NCI-H1694 treated with DMSO at 0.1 percent for 48 hours (cell line): ENCODE results near the gene NOTCH2.
"Not testable (repeated sequence)": the region's sequence is repeated elsewhere in the genome, so short reads cannot be mapped to it uniquely, and the experiment has no call there.

Source experiments
- DNase-seq: peaks from one replicate; lab custom pipeline; 2025; lab: John Stamatoyannopoulos, UW

The NOTCH2 gene

DNA sequence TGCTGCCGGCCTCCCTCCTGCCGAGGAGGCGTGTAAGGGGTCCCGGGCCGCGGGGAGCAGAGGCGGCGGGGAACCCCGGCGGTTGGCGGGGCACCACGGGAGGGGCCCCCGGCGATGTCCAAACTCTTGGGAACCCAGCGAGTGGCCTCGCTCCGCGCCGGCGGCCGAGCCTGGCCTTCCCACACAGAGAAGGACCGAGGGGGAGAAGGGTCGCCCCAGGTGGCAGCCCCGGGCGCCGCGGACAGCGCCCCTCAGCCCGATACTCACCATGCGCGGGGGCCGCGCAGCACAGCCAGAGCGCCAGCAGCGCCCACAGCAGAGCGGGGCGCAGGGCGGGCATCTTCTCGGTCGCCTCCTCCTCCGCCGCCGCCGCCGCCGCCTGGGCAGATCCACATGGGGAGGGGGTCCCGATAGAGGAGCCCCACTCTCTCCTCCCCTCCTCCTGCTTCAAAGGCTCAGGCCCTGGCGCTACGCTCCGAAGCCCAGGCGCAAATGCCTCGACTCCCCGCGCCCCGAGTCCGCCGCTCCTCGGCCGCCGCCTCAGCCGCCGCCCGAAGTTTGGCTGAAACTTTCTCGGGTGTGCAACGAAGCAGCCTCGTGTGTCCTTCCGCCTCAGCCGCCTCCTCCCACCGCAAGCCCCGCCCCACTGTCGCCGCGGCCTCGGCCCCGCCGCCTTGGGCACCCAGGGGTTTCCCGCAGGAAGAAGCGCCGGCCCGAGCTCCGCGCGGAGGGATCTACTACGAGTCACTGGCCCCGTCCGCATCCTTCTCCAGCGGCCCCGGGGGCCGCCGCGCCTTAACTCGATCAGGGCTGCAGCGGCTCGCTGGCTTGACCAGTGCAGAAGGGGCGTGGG lies at the start of gene NOTCH2:
NOTCH2 (minus strand) TSS at position 596 of the 853 bp plus-strand sequence; CDS start at position 340, 256 bp downstream.
- DNase-seq: not testable (repeated sequence)

DNA sequence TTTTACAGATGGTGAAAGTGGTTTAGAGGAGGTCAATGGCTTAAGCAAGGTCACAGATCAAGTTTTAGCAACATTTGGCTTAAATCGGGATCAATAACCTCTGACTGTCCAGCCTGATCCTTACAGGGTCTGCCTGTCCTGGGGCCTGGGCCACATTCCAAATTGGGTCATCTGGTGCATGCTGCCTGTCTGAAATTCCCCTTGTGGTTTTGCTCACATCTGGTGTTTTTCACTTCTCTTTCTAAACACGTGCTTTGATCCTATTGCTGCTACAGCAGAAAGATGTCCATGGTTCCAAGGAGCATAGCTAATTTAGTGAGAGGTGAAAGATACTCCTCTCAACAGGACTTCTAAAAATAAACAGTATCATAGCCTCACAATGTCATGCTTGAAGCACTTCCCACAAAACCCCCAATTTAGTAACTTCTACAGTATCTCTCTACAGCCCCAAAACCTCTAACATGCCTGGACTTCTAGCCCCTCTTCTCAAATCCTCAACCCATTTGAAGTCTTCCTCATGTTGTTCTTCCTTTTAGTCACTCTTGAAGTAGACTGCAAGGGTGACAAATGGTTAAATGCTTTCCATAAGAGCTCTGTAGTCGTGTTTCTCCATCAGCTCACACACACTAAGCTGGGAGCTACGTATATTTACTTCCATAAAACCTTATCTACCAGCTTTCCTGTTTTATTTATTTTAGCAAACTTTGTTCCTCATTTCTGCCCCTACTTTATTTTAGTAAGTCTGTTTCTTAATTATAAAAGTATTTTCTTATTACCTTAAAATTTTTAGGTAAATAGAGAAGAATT lies 48.1 kb upstream of the NOTCH2 start:
- DNase-seq: not testable (repeated sequence)

DNA sequence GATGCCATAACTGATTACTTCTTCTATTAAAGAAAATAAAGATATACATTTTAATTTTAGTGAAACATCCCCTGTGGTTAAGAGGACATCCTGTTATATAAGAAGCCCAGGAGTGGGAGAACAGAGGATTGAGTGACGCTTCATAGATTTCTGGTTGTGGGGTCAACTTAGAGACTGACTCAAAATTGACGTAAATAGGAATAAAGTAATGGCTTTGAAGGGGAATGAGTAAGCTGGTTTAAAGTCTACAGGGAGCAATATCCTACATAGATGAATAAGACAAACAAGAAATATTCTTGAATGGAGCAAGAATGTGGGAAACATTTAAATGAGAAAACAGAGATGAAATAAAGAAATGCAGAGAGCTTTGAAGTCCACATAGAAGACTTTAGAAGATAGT lies 46.6 kb upstream of the NOTCH2 start:
- DNase-seq: not testable (repeated sequence)

DNA sequence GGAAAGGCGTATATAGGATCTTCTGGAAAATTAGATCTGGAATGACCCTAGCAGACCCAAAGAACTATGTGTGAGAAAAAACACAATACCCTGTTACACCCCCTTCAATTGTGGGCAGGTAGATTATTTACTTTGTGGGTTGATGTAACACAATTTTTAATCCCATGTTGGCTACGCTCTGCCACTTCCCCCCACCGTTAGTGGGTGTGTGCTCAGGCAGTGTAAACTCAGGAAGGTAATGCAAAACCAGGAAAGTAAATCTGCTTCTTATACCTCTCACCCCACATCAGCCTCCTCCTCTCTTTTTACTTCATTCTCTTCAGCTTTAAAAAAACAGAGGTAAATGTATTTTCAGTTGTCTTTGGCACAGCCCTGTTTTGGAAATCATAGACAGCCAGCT lies 43.7 kb upstream of the NOTCH2 start:
- not testable (repeated sequence) for DNase-seq

DNA sequence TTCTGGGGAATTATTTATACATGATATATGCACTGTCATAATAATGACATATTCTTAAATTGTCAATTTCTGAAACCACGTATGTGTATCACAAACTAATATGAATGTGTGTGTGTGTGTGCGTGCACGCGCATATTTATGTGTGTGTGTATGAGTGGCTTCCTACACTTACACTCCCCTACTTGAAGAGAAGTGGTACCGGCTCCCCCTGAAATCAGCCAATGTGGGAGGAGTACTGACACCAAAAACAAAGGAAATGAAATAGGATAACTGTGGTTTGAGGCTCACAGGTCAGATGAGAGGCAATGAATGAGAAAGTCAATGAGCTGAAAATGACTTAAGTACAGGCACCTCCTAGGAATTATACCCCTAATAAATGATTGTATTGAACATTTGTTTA lies 42.8 kb upstream of the NOTCH2 start:
- DNase-seq: not testable (repeated sequence)

DNA sequence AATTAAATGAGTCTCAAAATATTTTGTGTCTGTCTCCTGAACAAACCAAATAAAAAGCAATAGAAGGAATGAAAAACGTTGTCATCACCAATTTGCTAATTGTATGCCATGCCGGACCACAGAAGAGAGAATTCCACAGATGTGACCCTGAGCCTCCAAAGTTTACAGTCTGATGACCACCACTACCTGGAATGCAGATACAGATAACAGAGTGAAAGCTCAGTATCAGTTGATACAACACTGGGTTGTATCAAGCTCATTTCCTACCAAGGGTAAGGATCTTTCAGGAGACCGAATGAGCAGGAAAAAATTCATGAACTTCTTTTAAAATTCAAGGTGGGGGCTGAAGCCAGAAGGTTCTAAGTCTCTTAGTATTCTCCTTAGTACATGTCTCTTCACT lies 42.3 kb upstream of the NOTCH2 start:
- not testable (repeated sequence) for DNase-seq

DNA sequence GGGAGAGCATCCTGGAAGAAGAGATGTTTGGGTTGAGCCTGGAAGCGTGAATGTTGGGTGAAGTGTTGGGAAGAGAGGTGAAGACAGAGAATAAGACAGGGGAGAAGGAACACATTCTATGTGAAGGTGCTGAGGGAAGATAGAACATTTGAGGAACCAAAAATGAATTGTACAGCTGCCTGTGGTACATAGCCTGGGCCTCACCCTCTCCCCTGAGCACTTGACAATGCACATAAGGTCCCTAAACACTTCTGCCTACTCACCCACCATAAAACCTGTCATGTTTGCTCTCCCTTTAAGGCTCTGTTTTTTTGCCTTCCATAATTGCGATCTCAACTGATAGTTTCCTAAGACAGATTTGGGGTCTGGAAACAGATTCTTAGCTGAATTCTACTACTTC lies 41.5 kb upstream of the NOTCH2 start:
- DNase-seq: not testable (repeated sequence)

DNA sequence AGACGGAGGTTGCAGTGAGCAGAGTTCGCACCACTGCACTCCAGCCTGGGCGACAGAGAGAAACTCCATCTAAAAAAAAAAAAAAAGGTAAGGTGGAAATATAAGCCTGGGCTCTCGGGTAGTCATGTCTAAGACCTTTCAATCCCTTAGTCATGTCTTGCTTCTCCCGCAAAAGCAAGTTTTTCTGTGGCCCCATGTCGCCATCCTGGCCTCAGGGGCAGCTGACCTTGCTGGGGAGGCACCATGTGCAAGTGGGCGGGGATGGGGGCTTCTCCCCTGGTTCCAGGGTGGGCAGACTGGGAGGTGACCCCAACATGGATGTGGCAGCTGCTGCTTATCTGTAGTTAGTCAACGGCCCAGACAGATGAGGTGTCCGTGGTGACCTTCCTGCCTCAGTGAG lies 40.2 kb upstream of the NOTCH2 start:
- not testable (repeated sequence) for DNase-seq

DNA sequence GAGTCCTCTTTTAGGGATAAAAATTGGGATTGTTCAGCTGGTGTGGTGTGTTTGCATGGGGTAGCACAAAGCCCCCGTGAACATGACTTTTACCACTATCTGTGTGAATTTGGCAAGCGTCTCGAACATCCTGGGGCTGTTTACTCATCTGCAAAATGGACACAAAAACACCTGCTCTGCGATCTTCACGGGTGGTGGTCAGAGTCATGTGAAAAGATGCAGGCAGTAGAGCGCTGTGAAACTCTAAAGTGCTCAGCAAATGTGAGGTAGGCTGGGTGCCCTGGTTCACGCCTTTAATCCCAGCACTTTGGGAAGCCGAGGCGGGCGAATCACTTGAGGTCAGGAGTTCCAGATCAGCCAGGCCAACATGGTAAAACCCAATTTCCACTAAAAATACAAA lies 39.7 kb upstream of the NOTCH2 start:
- DNase-seq: not testable (repeated sequence)

DNA sequence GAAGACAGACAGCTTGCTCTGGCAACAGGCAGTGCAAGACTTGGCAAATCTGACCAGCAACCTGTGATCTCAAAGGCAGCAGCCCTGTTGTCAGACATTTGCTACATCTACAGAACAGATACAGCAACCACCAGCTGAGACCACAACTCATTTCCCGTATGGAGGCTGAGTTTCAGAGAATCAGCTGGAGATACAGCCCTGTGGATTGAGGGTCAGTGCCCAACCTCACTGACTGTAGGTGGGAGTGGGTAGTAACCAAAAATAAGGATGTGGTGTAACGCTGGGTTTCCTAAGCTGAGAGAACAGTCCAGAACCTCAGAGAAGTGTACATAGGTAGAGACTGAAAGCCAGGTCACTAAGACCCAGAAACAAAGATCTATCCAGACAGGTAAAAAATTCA lies 35.8 kb upstream of the NOTCH2 start:
- not testable (repeated sequence) for DNase-seq

DNA sequence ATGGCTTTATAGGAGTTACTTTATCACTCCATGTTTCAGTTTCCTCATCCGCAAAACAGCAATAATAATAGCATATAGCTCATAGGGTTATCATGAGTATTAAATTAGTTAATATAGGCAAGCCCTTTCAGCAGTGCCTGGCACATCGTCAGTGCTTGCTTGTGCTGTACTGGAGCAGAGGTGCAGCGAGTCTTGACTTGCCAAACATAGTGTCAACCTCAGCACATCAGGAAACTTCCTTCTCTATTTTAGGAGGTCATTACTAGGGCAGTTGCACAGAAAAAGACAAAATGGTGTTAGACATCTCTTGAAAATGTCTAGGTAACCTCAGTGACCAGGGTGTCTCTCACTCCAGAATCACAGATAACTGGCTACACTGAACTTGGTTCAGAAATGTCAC lies 34.3 kb upstream of the NOTCH2 start:
- not testable (repeated sequence) for DNase-seq

DNA sequence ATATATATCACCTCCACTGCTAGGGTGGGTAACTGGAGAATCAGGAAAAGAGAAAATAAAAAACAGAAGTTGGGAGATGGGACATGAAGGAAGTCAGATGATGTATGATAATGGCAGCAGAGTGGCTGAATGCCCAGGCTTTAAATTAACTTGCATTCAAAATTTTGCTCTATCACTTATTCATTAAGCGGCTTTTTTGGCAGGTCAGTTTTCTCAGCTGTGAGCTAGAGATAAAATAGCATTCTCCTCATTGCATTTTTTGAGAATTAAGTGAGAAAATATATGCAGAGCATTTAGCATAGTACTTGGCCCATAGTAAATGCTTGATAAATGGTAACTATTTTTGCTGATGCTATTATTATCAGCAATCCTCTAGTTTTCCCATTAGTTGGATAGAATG lies 32.1 kb upstream of the NOTCH2 start:
- DNase-seq: not testable (repeated sequence)

DNA sequence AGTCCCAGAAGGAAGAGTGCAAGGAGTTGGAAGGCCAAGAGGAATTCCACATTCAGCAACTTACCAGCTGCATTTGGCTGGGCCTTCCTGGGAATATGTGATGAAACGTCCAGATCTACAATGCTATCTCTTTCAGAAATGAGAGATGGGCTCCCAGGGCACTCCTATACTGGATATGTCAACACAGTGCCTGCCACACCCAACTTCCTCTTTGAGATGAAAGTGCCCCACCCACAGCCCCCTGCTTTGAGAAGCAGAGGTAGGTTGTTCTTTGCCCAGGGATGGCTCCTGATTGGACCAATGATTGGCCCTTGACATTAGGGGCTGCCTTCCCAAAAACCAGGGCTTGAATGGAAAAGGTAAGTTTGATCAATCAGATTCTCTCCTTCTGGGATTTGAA lies 31.1 kb upstream of the NOTCH2 start:
- DNase-seq: not testable (repeated sequence)

DNA sequence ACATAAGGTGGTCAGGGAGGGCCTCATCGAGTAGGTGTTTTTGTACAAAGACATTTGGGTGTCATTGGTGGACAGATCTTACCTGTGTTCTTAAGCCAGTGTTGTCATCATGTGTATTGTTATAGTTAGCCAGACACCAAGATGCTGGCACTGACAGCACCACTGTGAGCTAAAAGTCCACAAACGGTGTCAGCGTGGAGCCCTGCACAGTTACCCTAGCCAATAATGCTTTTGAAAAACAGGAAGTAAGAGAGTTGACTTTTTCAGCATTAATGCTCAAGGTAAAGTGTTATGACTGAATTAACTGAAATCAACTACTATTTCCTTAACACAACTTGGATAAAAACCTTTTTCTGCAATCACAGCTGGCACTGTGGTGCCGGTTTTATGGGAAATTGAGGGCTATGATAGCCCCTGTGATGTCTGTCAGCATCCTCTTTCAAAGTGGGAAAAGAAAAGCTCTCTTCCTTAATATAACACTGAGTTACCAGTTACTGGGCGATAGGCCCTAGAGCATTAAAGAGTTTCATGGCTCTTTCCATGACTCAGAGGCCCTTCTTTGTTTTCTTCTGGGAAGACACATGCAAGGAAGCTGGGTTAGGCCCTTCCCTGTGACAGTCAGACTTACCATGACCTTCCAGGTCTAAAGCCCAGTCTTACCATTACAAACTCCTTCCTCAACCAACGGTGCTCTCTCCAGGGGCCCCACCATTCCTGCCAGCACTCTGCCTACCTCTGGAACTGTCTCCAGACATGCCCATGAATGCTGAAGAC lies 29.7 kb upstream of the NOTCH2 start:
- not testable (repeated sequence) for DNase-seq

DNA sequence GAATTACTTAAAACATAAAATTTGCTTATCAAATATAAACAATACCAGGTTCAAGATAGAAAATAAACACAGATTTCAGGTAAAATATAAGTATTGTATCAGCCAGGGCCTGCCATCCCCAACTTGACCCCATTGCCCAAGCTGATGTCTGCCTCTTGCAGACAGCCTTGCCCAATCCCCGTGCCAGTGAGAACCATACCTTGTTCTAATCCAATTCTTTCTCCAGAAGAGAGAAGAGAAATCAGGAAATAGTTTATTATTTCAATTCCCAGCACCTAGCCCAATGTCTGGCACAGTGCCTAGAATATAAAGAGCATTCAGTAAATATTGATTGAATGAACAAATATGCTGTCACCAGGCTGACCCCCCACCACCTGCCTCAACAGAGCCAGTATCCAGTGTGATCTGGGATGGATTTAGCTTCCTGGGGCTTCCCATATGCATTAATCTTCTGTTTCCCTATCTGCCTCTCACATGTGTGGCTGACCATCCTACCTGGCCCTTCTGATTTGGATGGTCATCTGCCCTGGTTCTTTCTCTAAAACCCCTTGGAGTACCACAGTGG lies 27.6 kb upstream of the NOTCH2 start:
- DNase-seq: not testable (repeated sequence)

DNA sequence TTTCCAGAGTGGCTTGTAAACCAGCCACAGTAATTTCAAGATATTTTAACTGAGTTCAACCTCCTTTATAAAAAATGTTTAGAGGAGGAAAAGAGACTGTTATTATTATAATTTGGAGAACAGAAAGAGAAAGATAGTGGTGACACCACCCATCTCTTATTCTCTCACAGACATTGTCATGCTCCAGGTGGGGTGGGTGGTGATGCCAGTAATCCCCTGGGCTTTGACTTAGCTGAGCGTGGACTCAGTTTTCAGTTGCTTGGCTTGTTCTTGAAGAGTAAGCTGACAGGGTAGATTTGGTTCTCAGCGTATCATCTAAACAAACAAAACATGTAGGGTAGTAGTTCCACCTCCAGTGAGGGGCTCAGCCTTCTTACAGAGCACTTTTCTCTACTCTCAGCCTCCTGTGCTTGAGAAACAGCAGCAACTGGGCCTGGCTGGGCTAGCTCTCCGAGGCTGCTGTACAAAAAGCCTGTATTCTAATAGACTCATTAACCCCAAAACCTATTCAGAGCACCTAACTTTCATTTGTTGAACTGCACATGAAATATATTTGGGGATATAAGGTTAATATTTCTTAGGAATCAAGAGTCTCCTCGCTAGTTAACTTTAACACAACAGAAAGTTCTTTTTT lies 24.2 kb upstream of the NOTCH2 start:
- DNase-seq: not testable (repeated sequence)

DNA sequence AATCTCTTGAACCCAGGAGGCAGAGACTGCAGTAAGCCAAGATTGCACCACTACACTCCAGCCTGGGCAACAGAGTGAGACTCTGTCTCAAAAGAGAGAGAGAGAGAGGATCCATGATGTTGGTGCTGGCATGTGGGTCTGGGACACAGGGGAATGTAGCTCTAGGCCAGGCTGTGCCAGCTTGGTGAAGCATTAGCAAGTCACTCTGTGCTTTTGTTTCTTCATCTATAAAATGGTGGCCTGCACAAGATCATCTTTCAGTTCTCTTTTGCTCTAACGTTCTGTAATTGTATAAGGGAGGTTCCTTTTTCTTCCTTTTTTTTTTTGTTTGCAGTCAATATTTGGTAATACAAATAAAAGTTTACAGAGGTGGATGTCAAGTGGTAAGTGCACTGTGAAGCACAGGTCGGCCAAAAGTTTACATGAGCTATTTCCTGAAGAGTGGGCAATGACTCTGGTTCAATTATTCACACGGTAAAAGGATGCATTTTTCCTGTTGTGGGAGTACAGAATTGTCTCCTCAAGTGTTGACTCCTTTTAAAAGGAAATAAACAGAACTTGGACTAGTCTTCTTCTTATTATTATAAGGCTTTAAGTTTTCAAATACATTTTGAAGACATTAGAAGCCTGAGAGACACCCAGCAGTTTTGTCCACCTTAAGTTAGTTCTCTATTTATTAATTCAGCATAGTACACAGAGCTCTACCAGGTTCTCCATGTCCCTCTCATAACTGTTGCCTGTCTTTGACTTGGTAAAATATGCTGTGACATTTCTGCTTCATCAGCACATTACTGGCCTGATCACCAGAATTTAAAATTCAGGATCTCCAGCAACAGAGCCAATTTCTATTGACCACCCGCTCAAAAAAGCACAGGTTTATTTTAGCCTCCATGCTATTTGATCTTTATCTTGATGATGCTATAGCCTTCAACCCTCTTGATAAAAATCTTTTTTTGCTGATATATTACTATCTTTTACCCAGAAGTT lies 23.1 kb upstream of the NOTCH2 start:
- not testable (repeated sequence) for DNase-seq

DNA sequence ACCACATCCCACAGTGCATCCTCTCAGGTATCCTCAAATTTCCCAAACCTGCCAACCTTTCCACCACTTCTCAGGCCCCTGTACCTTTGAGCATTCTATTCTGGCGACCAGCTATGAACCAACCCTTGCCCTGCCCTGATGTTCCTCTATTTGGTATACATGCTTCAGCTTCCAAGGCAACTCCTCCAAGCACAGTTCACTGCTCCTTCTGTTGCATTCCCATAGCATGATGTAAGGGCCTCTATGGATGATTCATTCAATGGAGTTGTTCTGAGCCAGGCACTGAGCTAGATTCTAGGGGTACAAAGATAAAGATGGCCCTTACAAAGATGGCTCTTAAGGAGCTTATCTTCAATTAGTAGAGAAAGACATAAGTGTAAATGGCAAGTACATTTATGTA lies 21.4 kb upstream of the NOTCH2 start:
- not testable (repeated sequence) for DNase-seq

DNA sequence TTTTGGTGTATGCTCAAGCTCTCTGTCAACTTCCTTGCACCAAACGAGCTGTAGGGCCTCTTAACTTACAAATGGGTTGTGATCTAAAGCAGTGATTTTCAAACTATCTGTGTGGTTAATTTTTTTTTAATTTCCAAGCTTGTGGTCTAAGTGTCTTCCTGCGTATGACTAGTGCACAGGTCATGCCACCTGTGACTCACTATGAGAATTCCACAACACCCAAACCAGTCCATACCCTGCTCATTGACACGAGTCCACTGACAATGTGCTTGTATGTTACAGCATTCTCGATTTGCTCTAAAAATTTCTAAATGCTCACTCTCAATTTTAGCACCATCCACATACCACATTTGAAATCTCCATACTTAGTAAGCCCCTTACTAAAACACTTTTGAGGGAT lies 18.5 kb upstream of the NOTCH2 start:
- not testable (repeated sequence) for DNase-seq

DNA sequence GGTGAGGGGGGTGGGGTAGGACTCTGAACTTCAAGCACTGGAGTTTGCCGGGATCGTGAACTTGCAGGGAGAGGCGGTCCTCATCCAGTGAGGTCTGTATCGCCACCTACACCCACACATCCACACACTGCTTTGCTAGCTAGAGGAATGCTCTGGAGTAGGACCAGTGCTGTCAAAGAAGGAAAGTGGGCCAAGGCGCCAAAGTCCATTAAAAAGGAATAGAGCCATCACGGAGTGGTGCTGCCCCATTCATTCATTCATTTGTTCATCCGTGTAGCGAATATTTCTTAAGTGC lies 405 bp upstream of the NOTCH2 start:
- not testable (repeated sequence) for DNase-seq
